DOHH2 (cell line): ENCODE measurements around the gene ZNF536.

Experiments
- H3F3A ChIP-seq: fragments of 200-600 bp; sonication (generic), shearing (Covaris generic); 2 replicates; pipeline ENCODE4 v1.6.0; 2016; ENCODE audit warnings: antibody characterized with exemption, mild to moderate bottlenecking; ENCODE audit not compliant: control insufficient read depth, insufficient read depth
- H3K27ac ChIP-seq: fragments of 200-600 bp; sonication (generic); 2 replicates; pipeline ENCODE4 v1.5.1; 2014; ENCODE audit warnings: low read depth, mild to moderate bottlenecking, low read length, moderate library complexity
- H3K27me3 ChIP-seq: fragments of 200-600 bp; sonication (generic); 2 replicates; pipeline ENCODE4 v1.6.1; 2014; ENCODE audit warnings: mild to moderate bottlenecking, low read length, mixed read lengths; ENCODE audit not compliant: control insufficient read depth
- H3K36me3 ChIP-seq: fragments of 200-600 bp; sonication (generic); 2 replicates; pipeline ENCODE4 v1.6.1; 2014; ENCODE audit warnings: mild to moderate bottlenecking, low read length, moderate library complexity, mixed read lengths; ENCODE audit not compliant: control insufficient read depth
- H3K4me1 ChIP-seq: fragments of 200-600 bp; sonication (generic); 2 replicates; pipeline ENCODE4 v1.6.1; 2014; ENCODE audit warnings: mild to moderate bottlenecking, low read length, mixed read lengths; ENCODE audit not compliant: control insufficient read depth
- H3K4me2 ChIP-seq: fragments of 200-600 bp; sonication (generic); 2 replicates; pipeline ENCODE4 v1.6.0; 2014; ENCODE audit warnings: mild to moderate bottlenecking, low read length, moderate library complexity
- H3K4me3 ChIP-seq: fragments of 200-600 bp; sonication (generic); 2 replicates; pipeline ENCODE4 v1.5.1; 2014; ENCODE audit warnings: mild to moderate bottlenecking, low read length, mixed read lengths
- H3K79me2 ChIP-seq: fragments of 200-600 bp; sonication (generic); 2 replicates; pipeline ENCODE4 v1.6.1; 2014; ENCODE audit warnings: mild to moderate bottlenecking, low read length, mixed read lengths; ENCODE audit not compliant: control insufficient read depth
- H3K9me2 ChIP-seq: fragments of 200-600 bp; sonication (generic); replicated peaks from 2 replicates; pipeline ENCODE4 v1.6.1; 2014; ENCODE audit warnings: mild to moderate bottlenecking, low read length, mixed read lengths; ENCODE audit not compliant: control insufficient read depth
- H3K9me3 ChIP-seq: fragments of 200-600 bp; sonication (generic); 2 replicates; pipeline ENCODE4 v1.6.1; 2014; ENCODE audit warnings: antibody characterized with exemption, low read length, mixed read lengths; ENCODE audit not compliant: control insufficient read depth, insufficient read depth
- H4K20me1 ChIP-seq: fragments of 200-600 bp; sonication (generic); 2 replicates; pipeline ENCODE4 v1.6.0; 2014; ENCODE audit warnings: low read depth, mild to moderate bottlenecking, antibody characterized with exemption, low read length, moderate library complexity; ENCODE audit not compliant: control insufficient read depth, insufficient read depth
- EZH2phosphoT487 ChIP-seq: fragments of 200-600 bp; sonication (generic); IDR thresholded peaks from 2 replicates; pipeline ENCODE4 v1.6.1; 2017; ENCODE audit warnings: borderline replicate concordance, mild to moderate bottlenecking, antibody characterized with exemption, low read length, moderate library complexity, mixed read lengths
- TF ChIP-seq, protein P1 (sequence below): fragments of 200-600 bp; sonication (generic); IDR thresholded peaks from one replicate; pipeline ENCODE4 v1.5.1; 2014; ENCODE audit warnings: antibody characterized with exemption, mild to moderate bottlenecking, low read depth, low read length; ENCODE audit not compliant: poor library complexity, severe bottlenecking

ZNF536 gene

DNA sequence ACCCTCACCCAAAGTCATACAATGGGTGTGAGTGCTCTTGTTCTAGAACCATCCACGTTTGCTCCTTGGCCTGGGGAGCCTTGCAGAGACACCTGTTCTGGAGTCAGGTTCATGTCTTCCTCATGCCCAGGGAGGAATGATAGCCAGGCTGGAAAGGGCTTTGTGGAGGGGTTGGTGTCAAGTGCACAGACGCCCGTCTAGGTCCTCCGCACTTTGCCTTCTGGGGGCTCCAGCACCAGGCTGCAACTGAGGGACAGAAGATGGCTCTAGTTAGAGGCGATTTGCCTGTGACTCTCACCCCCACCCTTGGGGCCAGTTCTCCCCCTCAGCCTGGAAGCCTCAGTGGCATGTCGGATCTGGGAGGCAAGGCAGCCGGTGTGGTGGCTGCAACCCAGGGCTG is 47.2 kb upstream of the ZNF536 start:
- no peaks in the 10 kb centered on the region for H3K9me2 ChIP-seq
- no peaks in the 10 kb centered on the region for H3K27me3 ChIP-seq
- H3K27ac ChIP-seq = no peak overlapping the region
- TF ChIP-seq EZH2phosphoT487 = no peak
- TF ChIP-seq, protein P1, sequence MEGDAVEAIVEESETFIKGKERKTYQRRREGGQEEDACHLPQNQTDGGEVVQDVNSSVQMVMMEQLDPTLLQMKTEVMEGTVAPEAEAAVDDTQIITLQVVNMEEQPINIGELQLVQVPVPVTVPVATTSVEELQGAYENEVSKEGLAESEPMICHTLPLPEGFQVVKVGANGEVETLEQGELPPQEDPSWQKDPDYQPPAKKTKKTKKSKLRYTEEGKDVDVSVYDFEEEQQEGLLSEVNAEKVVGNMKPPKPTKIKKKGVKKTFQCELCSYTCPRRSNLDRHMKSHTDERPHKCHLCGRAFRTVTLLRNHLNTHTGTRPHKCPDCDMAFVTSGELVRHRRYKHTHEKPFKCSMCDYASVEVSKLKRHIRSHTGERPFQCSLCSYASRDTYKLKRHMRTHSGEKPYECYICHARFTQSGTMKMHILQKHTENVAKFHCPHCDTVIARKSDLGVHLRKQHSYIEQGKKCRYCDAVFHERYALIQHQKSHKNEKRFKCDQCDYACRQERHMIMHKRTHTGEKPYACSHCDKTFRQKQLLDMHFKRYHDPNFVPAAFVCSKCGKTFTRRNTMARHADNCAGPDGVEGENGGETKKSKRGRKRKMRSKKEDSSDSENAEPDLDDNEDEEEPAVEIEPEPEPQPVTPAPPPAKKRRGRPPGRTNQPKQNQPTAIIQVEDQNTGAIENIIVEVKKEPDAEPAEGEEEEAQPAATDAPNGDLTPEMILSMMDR = no peak
- no peaks in the 10 kb centered on the region for H3K4me1 ChIP-seq
- no peaks in the 10 kb centered on the region for H4K20me1 ChIP-seq
- no peaks in the 10 kb centered on the region for H3K79me2 ChIP-seq
- H3F3A ChIP-seq = no peaks in the 10 kb centered on the region
- no peaks in the 10 kb centered on the region for H3K36me3 ChIP-seq
- H3K4me2 ChIP-seq = no peak overlapping the region
- H3K9me3 ChIP-seq = no peaks in the 10 kb centered on the region
- H3K4me3 ChIP-seq = no peak overlapping the region

DNA sequence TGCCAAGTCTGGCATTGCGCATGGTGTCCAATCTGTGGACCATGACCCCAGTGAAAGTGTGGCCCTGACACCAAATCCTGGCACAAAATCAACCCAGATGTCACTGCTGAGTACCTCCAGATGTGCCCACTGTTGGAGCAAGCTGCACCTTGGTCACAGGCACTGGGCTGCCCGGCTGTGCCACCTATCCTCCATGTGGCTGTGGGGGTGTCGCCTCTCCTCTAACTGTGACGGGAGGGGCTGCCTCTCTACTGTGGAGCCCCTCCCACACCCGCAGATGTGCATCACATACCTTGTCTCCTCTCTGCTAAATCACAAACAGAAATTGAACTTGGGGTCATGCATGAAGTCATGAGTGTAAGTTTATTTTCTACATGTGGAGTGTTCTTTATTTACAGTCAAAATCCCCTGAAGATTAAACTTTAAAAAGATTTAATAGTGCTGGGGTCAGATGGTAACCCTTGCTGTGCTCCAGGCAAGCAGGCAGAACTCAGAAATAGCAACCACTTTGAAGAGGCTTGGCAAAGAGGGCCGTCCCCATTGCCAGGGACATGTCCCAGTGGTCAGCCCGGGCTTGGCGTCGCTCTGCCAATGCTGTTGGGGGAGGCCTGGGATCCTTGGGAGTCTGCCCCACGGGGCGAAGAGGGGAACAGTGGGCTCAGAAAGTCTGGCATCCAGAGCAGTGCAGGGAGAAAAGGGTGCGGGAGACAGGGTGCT is 46.4 kb upstream of the ZNF536 start:
- Histone ChIP-seq H3K27ac (no peak overlapping the region), H3K27me3 (no peaks in the 10 kb centered on the region), H4K20me1 (no peaks in the 10 kb centered on the region), H3F3A (no peaks in the 10 kb centered on the region), H3K4me3 (no peak overlapping the region), H3K4me1 (no peaks in the 10 kb centered on the region), H3K9me2 (no peaks in the 10 kb centered on the region), H3K36me3 (no peaks in the 10 kb centered on the region), H3K79me2 (no peaks in the 10 kb centered on the region), H3K9me3 (no peaks in the 10 kb centered on the region), H3K4me2 (no peak overlapping the region)
- no peak for TF ChIP-seq EZH2phosphoT487
- TF ChIP-seq, protein P1 = no peak

DNA sequence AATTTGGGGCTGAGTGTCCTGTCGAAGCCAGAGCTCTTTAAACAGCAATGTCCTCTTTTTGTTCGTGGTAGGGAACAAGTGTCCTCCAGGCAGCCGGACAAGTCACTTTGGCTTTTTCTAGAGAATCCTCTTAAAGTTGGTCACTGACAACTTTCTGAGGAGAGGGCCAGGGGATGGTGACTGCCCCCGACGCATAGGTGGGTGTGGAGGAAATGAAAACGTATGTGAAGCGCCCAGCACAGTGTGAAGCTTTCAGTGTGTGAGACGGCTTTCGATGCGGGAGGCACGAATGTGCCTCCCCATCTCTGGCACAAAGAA is 45.8 kb upstream of the ZNF536 start:
- no peaks in the 10 kb centered on the region for H3K4me1 ChIP-seq
- H3K36me3 ChIP-seq = no peaks in the 10 kb centered on the region
- no peak overlapping the region for H3K4me3 ChIP-seq
- no peaks in the 10 kb centered on the region for H3K9me2 ChIP-seq
- H4K20me1 ChIP-seq = no peaks in the 10 kb centered on the region
- no peaks in the 10 kb centered on the region for H3K79me2 ChIP-seq
- H3K9me3 ChIP-seq = no peaks in the 10 kb centered on the region
- no peaks in the 10 kb centered on the region for H3F3A ChIP-seq
- TF ChIP-seq, protein P1 = no peak
- TF ChIP-seq EZH2phosphoT487 = no peak
- H3K27ac ChIP-seq = no peak overlapping the region
- no peak overlapping the region for H3K4me2 ChIP-seq
- H3K27me3 ChIP-seq = no peaks in the 10 kb centered on the region
